Posterior vena cava (tissue), 2 donors: ENCODE data around the gene NECTIN1. TPM values are rescaled to one million over a fixed set of nuclear protein-coding genes. Genes with fewer than 3 reads are reported as not detected.

Source experiments
- DNase-seq: peaks from one replicate; pipeline ENCODE4 v3.0.0-alpha.2; 2020; ENCODE audit warnings: low spot score
- intact Hi-C, 2 donors: fragments of 100-400 bp; cut with DNase I; formaldehyde crosslinking; loops; one replicate each; pipeline versions ENCODE4 v1.14.1 to v1.14.2; 2022 to 2023
- long read RNA-seq, 2 donors: library from polyadenylated mRNA; unstranded; transcript quantifications; one replicate each; pipeline ENCODE4 v2.0.0, GENCODE V29; 2020 to 2021
- total RNA-seq, 2 donors: library from RNA; stranded (reverse); fragmentation: NEBNext Ultra II Directional; extraction: Animal tissue kit (Norgen Biotek cat#: 25700); gene quantifications; one replicate each; pipeline ENCODE4 v1.2.1, GENCODE V29; 2021
- donor health status: DM: yes; HTN: yes; CAD: no.
- donor health status: DM: yes; HTN: yes; CAD: no.

The NECTIN1 gene
- total RNA-seq, result 10 to 100 TPM; 10.6 to 11.4 TPM
- long read RNA-seq, donor 1, partial matches to known transcripts, result 0 of 1 reads
- long read RNA-seq, donor 1, other reads (novel, unspliced or antisense), result 1 of 1 reads
- long read RNA-seq, donor 2, partial matches to known transcripts, result 0 of 5 reads
- long read RNA-seq, donor 2, other reads (novel, unspliced or antisense), result 5 of 5 reads

DNA sequence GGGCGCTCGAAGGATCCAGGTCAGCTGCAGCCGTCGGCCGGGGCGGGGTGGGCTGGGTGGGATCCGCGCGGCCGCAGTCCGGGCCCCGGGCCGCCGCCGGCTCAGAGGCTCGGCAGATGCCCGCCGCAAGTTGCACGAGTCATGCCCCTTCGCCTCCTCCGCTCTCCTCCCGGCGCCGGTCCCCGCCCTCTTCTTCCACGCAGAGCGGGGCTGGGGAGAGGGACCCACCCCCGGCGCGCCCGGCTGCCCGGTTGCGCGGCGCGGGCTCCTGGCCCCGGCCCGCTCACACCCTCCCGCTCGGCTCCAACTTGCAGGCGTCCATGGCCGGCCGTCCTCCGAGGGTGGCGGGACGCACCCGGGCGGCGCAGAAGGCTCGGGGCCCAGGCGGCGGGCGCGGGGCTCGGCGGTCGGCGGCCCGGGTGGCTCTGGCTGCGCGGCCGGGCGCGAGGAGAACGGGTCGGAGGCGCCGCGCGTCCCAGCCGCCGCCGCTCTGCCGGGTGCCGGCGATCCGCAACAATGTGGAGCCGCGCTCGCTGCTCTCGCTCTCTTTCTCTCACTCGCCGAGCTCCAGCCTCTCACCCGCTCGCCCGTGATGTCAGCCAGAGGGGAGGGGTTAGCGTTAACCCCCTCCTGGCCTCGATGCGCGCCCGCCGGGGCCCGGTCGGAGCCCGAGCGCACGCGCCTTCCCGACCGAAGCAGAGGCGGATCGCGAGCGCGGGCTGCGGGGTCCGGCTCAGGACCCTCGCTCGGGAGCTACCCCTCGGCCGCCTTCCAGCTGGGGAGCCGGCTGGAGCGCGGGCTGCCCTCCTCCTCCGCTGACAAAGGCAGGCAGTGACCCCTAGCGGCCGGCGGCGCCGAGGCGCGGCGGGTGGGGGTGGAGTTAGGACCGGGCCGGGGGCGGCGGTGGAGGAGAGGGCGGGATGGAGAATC lies at the start of gene NECTIN1:
NECTIN1 (minus strand) TSS at position 550 of the 930 bp plus-strand sequence. CDS start 647 bp downstream, outside the sequence.
- peak; percentile 97 for DNase-seq
- intact Hi-C loops, result loop anchor here in 1 of 2 donors (5.0 kb wide), 2 partner anchors 47 to 62 kb away; no protein-coding TSS in a partner anchor

DNA sequence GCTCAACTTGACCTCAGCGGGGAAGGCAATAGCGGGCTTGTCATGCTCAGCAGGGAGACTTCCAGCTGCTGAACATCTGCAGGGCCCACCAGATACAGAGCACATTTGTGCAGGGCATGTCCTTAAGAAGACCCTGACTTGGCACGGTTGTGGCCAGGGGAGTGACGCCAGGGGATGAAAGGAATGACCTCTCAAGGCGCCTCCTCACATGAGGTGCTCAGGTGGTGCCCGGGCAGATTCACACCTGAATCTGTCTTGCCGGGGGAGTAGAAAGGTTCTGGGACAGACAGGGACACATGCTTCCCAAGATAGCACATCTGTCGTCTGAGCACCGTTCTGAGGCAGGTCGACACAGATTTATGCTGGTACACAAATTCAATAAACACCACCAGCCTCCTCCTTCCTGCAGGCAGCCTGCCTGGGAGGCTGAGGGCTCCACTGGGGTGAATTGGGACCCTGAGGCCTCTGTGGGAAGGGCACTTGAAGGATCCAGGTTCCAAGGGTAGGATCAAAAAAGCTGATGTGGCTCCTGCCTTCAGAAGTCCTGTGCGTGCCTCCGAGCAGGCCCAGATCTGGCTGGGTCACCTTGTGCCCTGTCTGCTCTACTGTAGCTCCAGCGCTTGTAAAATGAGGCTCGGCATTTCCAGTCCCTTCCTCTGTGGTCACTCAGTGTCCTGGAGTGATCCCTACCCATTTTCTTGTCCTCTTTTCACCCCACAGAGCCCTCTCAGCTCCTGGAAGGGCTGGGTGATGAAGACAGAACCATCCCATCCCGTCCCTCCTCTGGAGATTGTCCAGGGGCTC lies 49.6 kb upstream of the NECTIN1 start:
- intact Hi-C loops, result no loop called here
- peak; percentile 67 for DNase-seq

DNA sequence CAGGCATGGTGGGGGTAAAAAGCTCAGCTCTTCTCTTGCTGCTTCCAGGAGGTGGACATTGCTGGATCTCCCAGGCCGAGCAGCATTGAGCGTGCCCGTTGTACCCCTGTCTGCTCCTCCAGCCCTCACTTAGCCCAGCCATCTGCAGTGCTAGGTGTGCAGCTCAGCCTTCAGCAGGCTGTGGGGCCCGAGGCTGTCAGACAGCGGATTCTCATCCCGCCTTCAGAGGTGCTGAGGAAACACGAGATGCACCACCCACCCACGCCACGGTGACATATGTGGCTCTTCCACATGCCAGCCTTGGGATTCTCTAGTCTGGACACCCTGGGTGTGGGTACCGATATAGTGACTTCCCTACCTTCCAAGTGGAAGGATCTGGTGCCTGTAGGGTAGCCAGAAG lies 48.9 kb upstream of the NECTIN1 start:
- DNase-seq, result peak; percentile 36
- intact Hi-C loops, result no loop called here

- intact Hi-C loops, result no loop called here
- no peak for DNase-seq
Measured at GRCh38 chr11:119776651-119777050, 47.7 kb upstream of the NECTIN1 start.

- intact Hi-C loops, result no loop called here
- peak; percentile 40 for DNase-seq
Measured at GRCh38 chr11:119776031-119776636, 47.1 kb upstream of the NECTIN1 start.

DNA sequence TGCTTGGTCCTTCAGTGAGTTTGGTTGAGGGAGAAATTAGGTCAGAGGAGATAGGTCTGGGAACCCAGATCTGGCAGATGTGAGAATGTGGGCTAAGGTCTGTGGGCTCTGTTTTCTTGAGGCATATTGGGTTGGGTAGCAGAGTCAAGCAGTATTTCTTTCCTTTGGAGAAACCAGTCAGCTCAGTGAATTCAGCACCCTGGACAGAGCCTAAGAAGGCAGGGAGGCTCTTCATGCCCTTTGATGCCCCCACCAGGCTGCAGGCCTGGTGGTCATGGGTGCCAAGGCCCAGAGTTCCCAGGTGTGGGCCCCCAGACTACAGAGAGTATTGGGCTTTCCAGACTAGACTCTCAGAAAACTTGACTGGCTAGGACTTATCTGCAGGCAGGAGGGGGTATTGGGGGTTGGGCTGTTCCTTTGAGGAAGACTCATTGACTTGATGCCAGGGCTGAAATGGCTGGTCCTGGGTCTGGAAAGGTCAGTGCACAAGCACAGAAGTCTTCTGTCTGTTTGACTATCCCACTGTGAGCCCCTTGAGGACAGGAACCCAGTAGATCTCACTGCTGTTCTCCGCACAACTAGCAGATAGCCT lies 45.3 kb upstream of the NECTIN1 start:
- peak; percentile 47 for DNase-seq
- intact Hi-C loops, result no loop called here

DNA sequence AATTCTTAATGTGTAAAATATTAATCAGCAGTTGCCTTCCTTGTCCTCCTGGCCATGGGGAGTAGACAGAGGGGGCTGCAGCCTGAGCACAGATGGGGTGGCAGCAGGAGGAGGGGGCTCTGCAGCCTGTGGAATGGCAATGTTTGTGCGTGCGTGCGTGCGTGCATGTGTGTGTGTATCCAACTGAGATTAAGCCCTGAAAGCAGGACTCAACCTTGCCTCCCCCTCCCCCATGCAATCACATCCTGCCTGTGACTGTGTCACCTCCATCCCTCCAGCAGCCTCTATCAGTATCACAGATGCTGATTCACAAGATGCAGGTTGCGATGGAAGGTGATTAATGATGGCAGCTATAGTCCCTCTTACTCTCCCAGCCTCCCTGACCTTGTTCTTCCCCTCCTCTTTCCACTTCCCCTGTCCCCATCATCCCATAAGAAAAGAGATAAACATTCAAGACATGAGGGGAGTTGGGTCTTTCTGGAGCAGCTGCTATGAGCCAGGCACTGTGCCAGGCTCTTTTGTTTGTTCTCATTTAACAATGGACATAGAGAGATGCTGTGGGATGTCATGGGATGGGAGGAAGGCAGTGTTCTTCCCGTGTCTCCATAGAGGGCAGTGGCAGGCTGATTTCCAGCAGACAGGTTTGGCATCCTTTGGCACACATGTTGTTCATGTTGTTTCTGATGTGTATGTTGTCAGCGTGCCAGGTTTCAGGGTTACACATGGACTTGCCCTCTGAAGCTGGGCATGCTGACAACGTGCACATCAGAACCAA lies 43.8 kb upstream of the NECTIN1 start:
- peak; percentile 37 for DNase-seq
- intact Hi-C loops, result no loop called here

GRCh38 chr11:119772076-119772475 lies 43.1 kb upstream of the NECTIN1 start:
- DNase-seq, result no peak
- intact Hi-C loops, result no loop called here

DNA sequence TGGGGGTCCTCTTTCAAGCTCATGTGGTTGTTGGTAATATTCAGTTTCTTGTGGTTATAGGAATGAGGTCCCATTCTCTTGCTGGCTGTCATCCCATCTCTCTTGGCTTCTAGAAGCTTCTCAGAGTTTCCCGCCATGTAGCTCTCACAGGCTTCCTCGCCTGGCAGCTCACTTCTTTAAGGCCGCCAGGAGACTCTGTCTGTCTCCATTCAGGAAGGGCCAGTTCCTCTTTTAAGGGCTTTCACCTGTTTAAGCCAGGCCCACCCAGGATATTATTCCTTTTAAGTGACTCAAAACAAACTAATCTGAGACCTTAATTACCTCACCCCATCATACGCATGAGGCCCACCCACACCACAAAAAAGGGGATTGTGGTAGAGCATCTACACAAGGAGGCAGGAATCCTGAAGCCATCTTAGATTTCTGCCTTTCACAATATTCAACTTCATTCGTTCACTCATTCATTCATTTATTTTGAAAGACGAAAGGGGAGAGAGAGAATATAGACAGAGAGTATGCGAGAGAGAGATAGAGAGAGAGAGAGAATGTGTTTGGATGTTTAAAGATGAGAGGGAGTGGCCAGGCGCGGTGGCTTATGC lies 42.3 kb upstream of the NECTIN1 start:
- no peak for DNase-seq
- intact Hi-C loops, result no loop called here

DNA sequence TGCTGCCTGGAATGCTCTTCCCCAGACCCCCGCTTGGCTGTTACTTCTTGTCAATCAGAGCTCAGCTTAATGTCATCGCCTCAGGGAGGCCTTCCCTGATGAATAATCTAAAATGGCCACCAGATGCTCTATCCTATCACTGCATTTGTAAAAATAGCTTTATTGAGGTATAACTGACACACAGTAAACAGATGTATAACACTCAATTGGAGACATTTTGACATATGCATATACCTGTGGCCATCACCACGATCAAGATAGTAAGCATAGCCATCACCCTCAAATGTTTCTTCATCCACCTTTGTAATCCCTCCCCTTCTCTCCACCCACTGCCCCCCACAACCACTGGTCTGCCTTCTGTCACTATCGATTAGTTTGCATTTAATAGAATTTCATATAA lies 36.6 kb upstream of the NECTIN1 start:
- no peak for DNase-seq
- intact Hi-C loops, result no loop called here

DNA sequence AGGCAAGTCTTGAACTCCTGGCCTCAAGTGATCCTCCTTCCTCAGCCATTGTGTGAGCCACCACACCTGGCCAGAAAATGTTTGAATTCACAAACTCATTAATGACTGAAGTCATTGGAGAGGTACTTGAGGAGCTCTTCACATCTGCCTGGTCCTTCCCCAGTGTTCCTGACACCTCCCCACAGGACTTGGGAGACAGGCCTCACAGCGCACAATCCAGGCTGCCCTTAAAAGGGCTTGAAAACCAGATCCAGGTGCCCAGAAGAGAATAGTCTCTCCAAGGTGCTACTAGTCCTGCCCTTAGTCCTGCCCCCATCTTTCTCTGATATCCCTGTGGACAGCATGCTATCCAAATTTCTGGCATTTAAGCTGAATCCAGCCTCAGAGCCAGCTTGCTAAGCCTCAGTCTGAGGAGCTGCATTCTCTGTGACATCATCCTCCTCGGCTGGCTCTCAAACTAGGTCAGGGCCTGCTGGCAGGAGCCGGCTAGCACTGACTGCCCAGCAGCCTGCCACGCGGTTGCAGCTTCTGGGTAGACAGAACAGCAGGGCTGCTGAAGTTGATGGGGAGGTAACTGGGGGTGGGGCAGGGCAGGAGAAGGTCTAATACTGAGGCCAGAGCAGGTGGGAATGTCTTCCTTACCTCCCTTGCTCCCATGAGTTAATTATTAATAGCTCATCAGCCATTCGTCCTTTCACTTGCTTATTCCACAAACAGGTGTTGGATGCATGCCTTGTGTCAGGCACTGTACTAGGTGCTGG lies 35.3 kb upstream of the NECTIN1 start:
- peak; percentile 85 for DNase-seq

GRCh38 chr11:119763071-119763728 lies 34.2 kb upstream of the NECTIN1 start:
- intact Hi-C loops, result no loop called here
- peak; percentile 76 for DNase-seq

More for the DNA sequence above, 35.3 kb upstream of the NECTIN1 start:
- intact Hi-C loops, result no loop called here

DNA sequence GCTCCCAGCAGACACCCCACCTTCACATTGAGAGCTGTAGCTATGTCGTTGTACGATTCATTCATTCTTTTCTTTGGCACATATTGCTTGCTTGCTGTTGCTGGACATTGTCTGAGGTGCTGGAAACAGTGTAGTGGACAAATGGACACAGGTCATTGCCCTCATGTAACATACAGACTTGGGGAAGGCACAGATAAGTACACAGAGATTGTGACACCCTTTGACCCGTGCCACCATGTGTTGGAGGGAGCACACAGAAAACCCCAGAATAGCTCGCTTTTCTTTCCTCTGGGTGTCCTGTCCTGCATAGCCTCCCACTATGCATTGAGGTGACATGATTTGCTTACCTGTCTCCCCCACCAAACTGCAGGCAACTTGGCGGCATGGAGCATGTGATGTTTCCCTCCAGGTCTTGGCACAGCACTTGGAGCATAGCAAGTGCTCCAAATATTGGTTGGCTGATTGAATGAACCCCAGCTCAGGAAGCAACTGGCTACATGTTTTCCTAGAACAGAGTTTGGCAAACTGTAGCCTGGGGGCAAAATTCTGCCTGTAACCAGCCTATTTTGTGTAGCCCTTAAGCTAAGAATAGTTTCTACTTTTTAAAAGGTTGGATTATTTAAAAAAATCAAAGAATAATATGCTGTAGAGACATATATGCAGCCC lies 30.9 kb upstream of the NECTIN1 start:
- intact Hi-C loops, result no loop called here
- DNase-seq, result peak; percentile 46

- peak; percentile 48 for DNase-seq
- intact Hi-C loops, result no loop called here
Measured at GRCh38 chr11:119759324-119759723, 30.3 kb upstream of the NECTIN1 start.

DNA sequence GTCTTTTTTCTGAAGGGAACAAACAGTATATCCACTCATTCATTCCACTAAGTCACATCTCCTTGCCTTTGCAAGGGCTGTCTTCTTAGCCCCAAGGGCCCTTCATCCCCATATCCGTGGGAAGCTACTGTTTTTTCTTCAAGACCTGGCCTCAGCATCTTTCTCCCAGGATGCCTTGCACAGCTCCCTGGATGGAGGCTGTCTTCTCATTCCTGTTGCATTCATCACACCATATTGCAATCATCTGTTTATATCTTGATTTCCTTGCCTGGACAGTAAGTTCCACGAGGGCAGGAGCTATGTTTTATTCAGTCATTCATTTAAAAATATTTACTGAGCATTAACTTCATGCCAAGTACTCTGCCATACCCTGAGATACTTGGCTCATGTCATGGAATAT lies 29.3 kb upstream of the NECTIN1 start:
- intact Hi-C loops, result no loop called here
- peak; percentile 8 for DNase-seq

GRCh38 chr11:119757378-119757777 lies 28.4 kb upstream of the NECTIN1 start:
- intact Hi-C loops, result no loop called here
- peak; percentile 49 for DNase-seq
